ENCODE data around the gene ATP8A2.
"Not testable (repeated sequence)": the region's sequence is repeated elsewhere in the genome, so short reads cannot be mapped to it uniquely, and the experiment has no call there.

DNA sequence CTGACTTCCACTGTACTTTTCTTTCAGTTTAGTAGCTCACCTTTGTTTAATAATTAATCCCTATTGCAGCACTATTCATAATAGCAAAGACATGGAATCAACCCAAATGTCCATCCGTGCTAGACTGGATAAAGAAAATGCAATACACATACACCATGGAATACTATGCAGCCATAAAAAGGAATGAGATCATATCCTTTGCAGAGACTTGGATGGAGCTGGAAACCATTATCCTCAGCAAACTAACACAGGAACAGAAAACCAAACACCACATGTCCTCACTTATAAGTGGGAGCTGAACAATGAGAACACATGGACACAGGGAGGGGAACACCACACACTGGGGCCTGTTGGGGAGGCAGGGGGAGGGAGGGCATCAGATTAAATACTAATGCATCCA lies 402.3 kb downstream of the ATP8A2 start:
- TF ChIP-seq CTCF (IDR thresholded peaks at IDR 0.05); EP300 (IDR thresholded peaks at IDR 0.05; ENCODE audit: low read depth); POLR2A (IDR thresholded peaks at IDR 0.05); POLR2AphosphoS5 (IDR thresholded peaks at IDR 0.05): not testable (repeated sequence)

Data from transverse colon (tissue), 4 donors.